Activated CD4-positive, alpha-beta T cell treated with anti-CD3 and anti-CD28 coated beads for 1 hour (primary cell): ENCODE results near the gene KMT2E.
A peak's percentile ranks its signal among the peaks of the same experiment; 100 is the strongest.
"Not testable (repeated sequence)": the region's sequence is repeated elsewhere in the genome, so short reads cannot be mapped to it uniquely, and the experiment has no call there.

Experiments
- DNase-seq: peaks from one replicate; pipeline ENCODE4 v3.0.0-alpha.2; 2020

Gene KMT2E

GRCh38 chr7:104983578-104984539 is 30.1 kb upstream of the KMT2E start:
- peak; percentile 75 for DNase-seq

- no peak for DNase-seq
Measured at GRCh38 chr7:104984585-104985258, 29.3 kb upstream of the KMT2E start.

- DNase-seq, result no peak
Measured at GRCh38 chr7:104985259-104985617, 28.8 kb upstream of the KMT2E start.

- DNase-seq, result no peak
Measured at GRCh38 chr7:104986628-104987259, 27.3 kb upstream of the KMT2E start.

- not testable (repeated sequence) for DNase-seq
Measured at GRCh38 chr7:104987403-104987802, 26.6 kb upstream of the KMT2E start.

GRCh38 chr7:104990983-104991382 is 23.0 kb upstream of the KMT2E start:
- DNase-seq, result no peak

- DNase-seq, result no peak
Measured at GRCh38 chr7:104992306-104992705, 21.7 kb upstream of the KMT2E start.

- DNase-seq, result no peak
Measured at GRCh38 chr7:104993217-104993862, 20.7 kb upstream of the KMT2E start.

GRCh38 chr7:104998040-104998752 is 15.8 kb upstream of the KMT2E start:
- DNase-seq, result no peak

- DNase-seq, result no peak
Measured at GRCh38 chr7:105000200-105000599, 13.8 kb upstream of the KMT2E start.

- DNase-seq, result no peak
Measured at GRCh38 chr7:105000927-105001336, 13.1 kb upstream of the KMT2E start.

GRCh38 chr7:105001652-105002184 is 12.3 kb upstream of the KMT2E start:
- DNase-seq, result no peak

- DNase-seq, result no peak
Measured at GRCh38 chr7:105003275-105003674, 10.7 kb upstream of the KMT2E start.

- no peak for DNase-seq
Measured at GRCh38 chr7:105003872-105004510, 10.0 kb upstream of the KMT2E start.

- not testable (repeated sequence) for DNase-seq
Measured at GRCh38 chr7:105005006-105005405, 9.0 kb upstream of the KMT2E start.

GRCh38 chr7:105005486-105005885 is 8.5 kb upstream of the KMT2E start:
- DNase-seq, result not testable (repeated sequence)

GRCh38 chr7:105006367-105007136 is 7.5 kb upstream of the KMT2E start:
- no peak for DNase-seq

- DNase-seq, result no peak
Measured at GRCh38 chr7:105007298-105007697, 6.7 kb upstream of the KMT2E start.

GRCh38 chr7:105009667-105010503 is 4.1 kb upstream of the KMT2E start:
- DNase-seq, result no peak
